Measurements from ENCODE around the gene NT5C2. TPM values are rescaled to one million over a fixed set of nuclear protein-coding genes. Genes with fewer than 3 reads are reported as not detected.

The NT5C2 gene
- total RNA-seq, 1 donor from 2014 or later: 113 TPM

GRCh38 chr10:103238506-103239252 is 45.6 kb upstream of the NT5C2 start:
- Histone ChIP-seq H3K4me2 (ENCODE audit: low read length) (no peak overlapping the region), H3K4me3 (ENCODE audit: insufficient read depth, low read depth, low read length) (no peak overlapping the region), H4K20me1 (ENCODE audit: insufficient read depth, low read length) (no peaks in the 10 kb centered on the region), H3K27me3 (ENCODE audit: insufficient read depth, low read length) (no peaks in the 10 kb centered on the region), H3K27ac (ENCODE audit: low read depth, low read length) (no peak overlapping the region), H3K9ac (ENCODE audit: low read length) (no peak overlapping the region), H3K9me3 (ENCODE audit: insufficient read depth, low read depth, low read length) (no peaks in the 10 kb centered on the region), H3K36me3 (ENCODE audit: insufficient read depth, low read length) (no peaks in the 10 kb centered on the region), H3K4me1 (ENCODE audit: insufficient read depth, low read length) (peaks cover 7% of the 10 kb centered on the region), H3K79me2 (ENCODE audit: insufficient read depth, low read length) (no peaks in the 10 kb centered on the region), H2AFZ (ENCODE audit: low read depth, low read length) (peak overlapping the region; percentile 9)
- H3K4me1 Mint-ChIP-seq (ENCODE audit: low read depth, unreplicated experiment): peaks cover 9% of the 10 kb centered on the region
- peak; percentile 34 for DNase-seq (ENCODE audit: low read depth)
- H3K27ac Mint-ChIP-seq (ENCODE audit: unreplicated experiment): peak overlapping the region; percentile 31
- no peaks in the 10 kb centered on the region for H3K36me3 Mint-ChIP-seq (ENCODE audit: low read depth, unreplicated experiment)
- no peaks in the 10 kb centered on the region for H3K9me3 Mint-ChIP-seq (ENCODE audit: unreplicated experiment)
- peak overlapping the region; percentile 24 for H3K4me3 Mint-ChIP-seq (ENCODE audit: unreplicated experiment)
- H3K27me3 Mint-ChIP-seq (ENCODE audit: low read depth, unreplicated experiment): no peaks in the 10 kb centered on the region
- TF ChIP-seq EZH2 (IDR thresholded peaks at IDR 0.05; ENCODE audit: insufficient read depth, low read length) (no peak), CTCF (IDR thresholded peaks at IDR 0.05; ENCODE audit: insufficient read depth, low read depth, low read length) (peak; percentile 22)
- FAIRE-seq: no peak

GRCh38 chr10:103235775-103236174 is 42.7 kb upstream of the NT5C2 start:
- H3K27ac Mint-ChIP-seq (ENCODE audit: unreplicated experiment): no peak overlapping the region
- no peaks in the 10 kb centered on the region for H3K27me3 ChIP-seq (ENCODE audit: insufficient read depth, low read length)

More at GRCh38 chr10:103235775-103236174, 42.7 kb upstream of the NT5C2 start:
- Histone ChIP-seq H4K20me1 (ENCODE audit: insufficient read depth, low read length) (no peaks in the 10 kb centered on the region), H3K79me2 (ENCODE audit: insufficient read depth, low read length) (no peaks in the 10 kb centered on the region), H3K27ac (ENCODE audit: low read depth, low read length) (no peak overlapping the region), H3K9me3 (ENCODE audit: insufficient read depth, low read depth, low read length) (no peaks in the 10 kb centered on the region), H3K4me3 (ENCODE audit: insufficient read depth, low read depth, low read length) (no peak overlapping the region), H3K4me2 (ENCODE audit: low read length) (no peak overlapping the region), H3K4me1 (ENCODE audit: insufficient read depth, low read length) (peaks cover 22% of the 10 kb centered on the region), H2AFZ (ENCODE audit: low read depth, low read length) (no peak overlapping the region), H3K36me3 (ENCODE audit: insufficient read depth, low read length) (no peaks in the 10 kb centered on the region), H3K9ac (ENCODE audit: low read length) (no peak overlapping the region)
- DNase-seq (ENCODE audit: low read depth) (no peak), FAIRE-seq (no peak)
- no peaks in the 10 kb centered on the region for H3K9me3 Mint-ChIP-seq (ENCODE audit: unreplicated experiment)
- no peak overlapping the region for H3K4me3 Mint-ChIP-seq (ENCODE audit: unreplicated experiment)
- no peaks in the 10 kb centered on the region for H3K27me3 Mint-ChIP-seq (ENCODE audit: low read depth, unreplicated experiment)
- no peaks in the 10 kb centered on the region for H3K36me3 Mint-ChIP-seq (ENCODE audit: low read depth, unreplicated experiment)
- TF ChIP-seq CTCF (IDR thresholded peaks at IDR 0.05; ENCODE audit: insufficient read depth, low read depth, low read length) (no peak), EZH2 (IDR thresholded peaks at IDR 0.05; ENCODE audit: insufficient read depth, low read length) (no peak)
- H3K4me1 Mint-ChIP-seq (ENCODE audit: low read depth, unreplicated experiment): peaks cover 24% of the 10 kb centered on the region
